Measurements from ENCODE around the gene PAEP. TPM values are rescaled to one million over a fixed set of nuclear protein-coding genes. Genes with fewer than 3 reads are reported as not detected.
"Not testable (repeated sequence)": the region's sequence is repeated elsewhere in the genome, so short reads cannot be mapped to it uniquely, and the experiment has no call there.

PAEP gene
- total RNA-seq, 4 donors from 2014 or later = not detected

GRCh38 chr9:135536216-135536615, 25.3 kb upstream of the PAEP start:
- H3K36me3 ChIP-seq = no peaks in the 10 kb centered on the region
- H3K4me3 ChIP-seq = no peak overlapping the region
- H3K27me3 ChIP-seq = no peaks in the 10 kb centered on the region
- WGBS, 2 donors (ENCODE audit: low coverage in 1 of 2) = 67% methylated on average over 8 of the region's 8 CpGs; no CpG with 5 or more reads in 1 of the 2 donors
- in situ Hi-C loops (cut with MboI; ENCODE audit: low pct_ligation_motif_present in 1 of 4, low pct_unique_long_range_greater_than_20kb in 1 of 4, low sequenced_read_pairs in 3 of 4) (no loop called here), intact Hi-C loops (cut with DNase I; ENCODE audit: low total_unique reads) (no loop called here)
- no peaks in the 10 kb centered on the region for H3K4me1 ChIP-seq
- no peak overlapping the region for H3K27ac ChIP-seq
- TF ChIP-seq POLR2AphosphoS5 (IDR thresholded peaks at IDR 0.05) (no peak), POLR2A (IDR thresholded peaks at IDR 0.05) (no peak), EP300 (IDR thresholded peaks at IDR 0.05; ENCODE audit: low read depth) (no peak), CTCF (IDR thresholded peaks at IDR 0.05) (no peak)
- no peak for DNase-seq
- no peaks in the 10 kb centered on the region for H3K9me3 ChIP-seq

GRCh38 chr9:135543262-135543894, 18.2 kb upstream of the PAEP start:
- H3K27ac ChIP-seq; H3K4me3 ChIP-seq; H3K9me3 ChIP-seq; in situ Hi-C loops (cut with MboI; ENCODE audit: low pct_ligation_motif_present in 1 of 4, low pct_unique_long_range_greater_than_20kb in 1 of 4, low sequenced_read_pairs in 3 of 4); intact Hi-C loops (cut with DNase I; ENCODE audit: low total_unique reads); H3K4me1 ChIP-seq; DNase-seq; H3K36me3 ChIP-seq; H3K27me3 ChIP-seq: not testable (repeated sequence)
- WGBS, 2 donors (ENCODE audit: low coverage in 1 of 2) = 43 to 50% methylated on average over 4 to 8 of the region's 8 CpGs

- 67 to 75% methylated on average over 11 to 18 of the region's 18 CpGs for WGBS, 2 donors (ENCODE audit: low coverage in 1 of 2)
- Histone ChIP-seq H3K4me3 (no peak overlapping the region), H3K27me3 (peaks cover 4% of the 10 kb centered on the region), H3K36me3 (no peaks in the 10 kb centered on the region), H3K27ac (no peak overlapping the region), H3K9me3 (no peaks in the 10 kb centered on the region), H3K4me1 (no peaks in the 10 kb centered on the region)
- DNase-seq = no peak
- TF ChIP-seq POLR2AphosphoS5 (IDR thresholded peaks at IDR 0.05) = no peak
- no peak for TF ChIP-seq CTCF (IDR thresholded peaks at IDR 0.05)
- TF ChIP-seq EP300 (IDR thresholded peaks at IDR 0.05; ENCODE audit: low read depth) = no peak
- TF ChIP-seq POLR2A (IDR thresholded peaks at IDR 0.05) = no peak
- intact Hi-C loops (cut with DNase I; ENCODE audit: low total_unique reads) = no loop called here
- in situ Hi-C loops (cut with MboI; ENCODE audit: low pct_ligation_motif_present in 1 of 4, low pct_unique_long_range_greater_than_20kb in 1 of 4, low sequenced_read_pairs in 3 of 4) = no loop called here
These were observed 16.4 kb upstream of the PAEP start for GRCh38 chr9:135544981-135545635.

- H3K9me3 ChIP-seq; H3K36me3 ChIP-seq; H3K4me1 ChIP-seq; H3K27me3 ChIP-seq; intact Hi-C loops (cut with DNase I; ENCODE audit: low total_unique reads); in situ Hi-C loops (cut with MboI; ENCODE audit: low pct_ligation_motif_present in 1 of 4, low pct_unique_long_range_greater_than_20kb in 1 of 4, low sequenced_read_pairs in 3 of 4); DNase-seq; H3K4me3 ChIP-seq; H3K27ac ChIP-seq: not testable (repeated sequence)
- 68% methylated on average over 13 of the region's 19 CpGs; no CpG with 5 or more reads in 1 of the 2 donors for WGBS, 2 donors (ENCODE audit: low coverage in 1 of 2)
These were observed 15.8 kb upstream of the PAEP start, which contains the start of gene OBP2A for GRCh38 chr9:135545646-135546176. Gene OBP2A (plus strand): TSS chr9:135546126. CDS start chr9:135546181, 55 bp downstream.

- H3K27me3 ChIP-seq; DNase-seq; intact Hi-C loops (cut with DNase I; ENCODE audit: low total_unique reads); H3K4me1 ChIP-seq; H3K9me3 ChIP-seq; H3K4me3 ChIP-seq; H3K36me3 ChIP-seq; in situ Hi-C loops (cut with MboI; ENCODE audit: low pct_ligation_motif_present in 1 of 4, low pct_unique_long_range_greater_than_20kb in 1 of 4, low sequenced_read_pairs in 3 of 4); H3K27ac ChIP-seq: not testable (repeated sequence)
- 85% methylated on average over 19 of the region's 21 CpGs; no CpG with 5 or more reads in 1 of the 2 donors for WGBS, 2 donors (ENCODE audit: low coverage in 1 of 2)
These were observed 14.6 kb upstream of the PAEP start for GRCh38 chr9:135546792-135547617.
